Measurements from ENCODE around the gene PPFIBP2. TPM values are rescaled to one million over a fixed set of nuclear protein-coding genes. Genes with fewer than 3 reads are reported as not detected.

Gene PPFIBP2
- total and polyA plus RNA-seq, 4 donors = 7.7 to 51.3 (median 18.6) TPM

DNA sequence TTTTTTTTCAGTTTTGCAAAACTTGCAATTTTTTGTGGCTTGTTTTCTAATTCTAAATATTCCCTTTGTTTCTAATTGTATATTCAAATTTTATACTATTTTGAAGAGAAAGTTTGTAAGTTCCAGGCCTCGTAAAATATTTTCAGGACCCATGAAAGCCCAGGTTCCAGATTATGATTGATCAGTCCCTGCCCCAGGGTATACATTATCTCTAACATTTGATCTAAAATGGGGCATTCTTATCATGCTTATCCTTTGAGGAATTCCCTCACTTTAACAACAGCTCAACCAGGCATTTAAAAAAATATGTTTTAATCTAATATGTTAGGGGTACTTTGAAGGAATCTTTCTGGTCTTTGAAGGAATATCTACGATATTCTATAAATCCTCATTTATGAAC lies 133.1 kb downstream of the PPFIBP2 start:
- Histone ChIP-seq H3K27me3 (ENCODE audit: control insufficient read depth in 3 of 3, insufficient read depth in 3 of 3, low read length in 2 of 3) (no peaks in the 10 kb centered on the region), H3K4me1 (ENCODE audit: control insufficient read depth in 5 of 5, insufficient read depth in 5 of 5, low read length in 5 of 5) (peaks cover 0 to 5% (median 0%) of the 10 kb centered on the region in 5 donors), H3K36me3 (ENCODE audit: control insufficient read depth in 4 of 4, insufficient read depth in 4 of 4, low read length in 4 of 4) (peaks cover 9 to 29% (median 24%) of the 10 kb centered on the region in 4 donors), H3K4me3 (no peak overlapping the region), H3K9ac (ENCODE audit: insufficient read depth in 1 of 2, low read length in 2 of 2) (no peak overlapping the region), H3K9me3 (ENCODE audit: control insufficient read depth in 4 of 4, insufficient read depth in 3 of 4, low read length in 3 of 4) (no peaks in the 10 kb centered on the region), H3K27ac (ENCODE audit: low read depth in 1 of 2, low read length in 1 of 2) (no peak overlapping the region)
- TF ChIP-seq, protein P1, sequence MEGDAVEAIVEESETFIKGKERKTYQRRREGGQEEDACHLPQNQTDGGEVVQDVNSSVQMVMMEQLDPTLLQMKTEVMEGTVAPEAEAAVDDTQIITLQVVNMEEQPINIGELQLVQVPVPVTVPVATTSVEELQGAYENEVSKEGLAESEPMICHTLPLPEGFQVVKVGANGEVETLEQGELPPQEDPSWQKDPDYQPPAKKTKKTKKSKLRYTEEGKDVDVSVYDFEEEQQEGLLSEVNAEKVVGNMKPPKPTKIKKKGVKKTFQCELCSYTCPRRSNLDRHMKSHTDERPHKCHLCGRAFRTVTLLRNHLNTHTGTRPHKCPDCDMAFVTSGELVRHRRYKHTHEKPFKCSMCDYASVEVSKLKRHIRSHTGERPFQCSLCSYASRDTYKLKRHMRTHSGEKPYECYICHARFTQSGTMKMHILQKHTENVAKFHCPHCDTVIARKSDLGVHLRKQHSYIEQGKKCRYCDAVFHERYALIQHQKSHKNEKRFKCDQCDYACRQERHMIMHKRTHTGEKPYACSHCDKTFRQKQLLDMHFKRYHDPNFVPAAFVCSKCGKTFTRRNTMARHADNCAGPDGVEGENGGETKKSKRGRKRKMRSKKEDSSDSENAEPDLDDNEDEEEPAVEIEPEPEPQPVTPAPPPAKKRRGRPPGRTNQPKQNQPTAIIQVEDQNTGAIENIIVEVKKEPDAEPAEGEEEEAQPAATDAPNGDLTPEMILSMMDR (IDR thresholded peaks at IDR 0.05; ENCODE audit: control extremely low read depth, extremely low read depth) = no peak
- 93 to 94% methylated on average over 2 of the region's 2 CpGs for WGBS, 2 donors
- DNase-seq = no peak
- ATAC-seq (ENCODE audit: insufficient read depth, low FRiP score) = no peak

DNA sequence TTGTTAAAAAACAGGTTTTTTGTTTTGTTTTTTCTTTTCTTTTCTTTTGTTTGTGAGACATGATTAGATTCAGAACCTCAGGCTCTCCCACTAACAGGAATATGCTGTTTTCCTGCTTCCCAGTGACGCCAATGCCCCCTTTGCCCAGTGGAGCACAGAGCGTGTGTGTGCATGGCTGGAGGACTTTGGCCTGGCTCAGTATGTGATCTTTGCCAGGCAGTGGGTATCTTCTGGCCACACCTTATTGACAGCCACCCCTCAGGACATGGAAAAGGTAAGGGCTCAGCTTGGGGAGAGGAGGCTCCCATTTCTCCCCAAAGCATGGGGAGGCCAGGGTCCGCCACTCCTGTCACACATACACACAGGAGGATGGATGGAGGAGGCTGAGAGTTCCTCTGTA lies 134.5 kb downstream of the PPFIBP2 start:
- ATAC-seq (ENCODE audit: insufficient read depth, low FRiP score) (no peak), DNase-seq (no peak)
- Histone ChIP-seq H3K4me3 (no peak overlapping the region), H3K27ac (ENCODE audit: low read depth in 1 of 2, low read length in 1 of 2) (no peak overlapping the region), H3K4me1 (ENCODE audit: control insufficient read depth in 5 of 5, insufficient read depth in 5 of 5, low read length in 5 of 5) (peaks cover 0 to 5% (median 0%) of the 10 kb centered on the region in 5 donors), H3K9me3 (ENCODE audit: control insufficient read depth in 4 of 4, insufficient read depth in 3 of 4, low read length in 3 of 4) (no peaks in the 10 kb centered on the region), H3K36me3 (ENCODE audit: control insufficient read depth in 4 of 4, insufficient read depth in 4 of 4, low read length in 4 of 4) (peaks cover 12 to 29% (median 27%) of the 10 kb centered on the region in 4 donors), H3K9ac (ENCODE audit: insufficient read depth in 1 of 2, low read length in 2 of 2) (no peak overlapping the region), H3K27me3 (ENCODE audit: control insufficient read depth in 3 of 3, insufficient read depth in 3 of 3, low read length in 2 of 3) (no peaks in the 10 kb centered on the region)
- TF ChIP-seq, protein P1 (IDR thresholded peaks at IDR 0.05; ENCODE audit: control extremely low read depth, extremely low read depth) = no peak
- 96% methylated on average over 3 of the region's 3 CpGs for WGBS, 2 donors

DNA sequence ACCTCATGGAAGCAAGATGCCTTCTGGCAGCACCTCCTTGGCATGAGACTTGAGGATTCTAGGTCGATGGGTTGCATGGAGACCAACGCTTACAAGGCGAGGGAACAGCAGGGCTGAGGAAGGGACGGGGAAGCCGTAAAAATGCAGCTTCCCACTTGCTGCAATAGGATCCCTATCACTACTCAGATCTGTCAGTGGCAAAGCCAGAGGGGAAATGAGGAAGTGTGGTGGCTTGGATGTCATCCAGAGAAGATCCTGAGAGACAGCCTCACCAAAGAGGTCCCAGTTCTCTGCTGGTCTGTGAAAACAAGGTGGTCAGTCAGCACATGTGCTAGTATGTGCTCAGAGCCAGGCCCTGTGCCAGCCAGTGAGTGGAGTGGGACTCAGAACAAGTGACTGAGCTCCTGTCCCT lies 137.3 kb downstream of the PPFIBP2 start:
- Histone ChIP-seq H3K27me3 (ENCODE audit: control insufficient read depth in 3 of 3, insufficient read depth in 3 of 3, low read length in 2 of 3) (no peaks in the 10 kb centered on the region), H3K9ac (ENCODE audit: insufficient read depth in 1 of 2, low read length in 2 of 2) (no peak overlapping the region), H3K36me3 (ENCODE audit: control insufficient read depth in 4 of 4, insufficient read depth in 4 of 4, low read length in 4 of 4) (peaks cover 18 to 48% (median 35%) of the 10 kb centered on the region in 4 donors), H3K4me1 (ENCODE audit: control insufficient read depth in 5 of 5, insufficient read depth in 5 of 5, low read length in 5 of 5) (no peaks in the 10 kb centered on the region), H3K9me3 (ENCODE audit: control insufficient read depth in 4 of 4, insufficient read depth in 3 of 4, low read length in 3 of 4) (no peaks in the 10 kb centered on the region), H3K4me3 (no peak overlapping the region), H3K27ac (ENCODE audit: low read depth in 1 of 2, low read length in 1 of 2) (no peak overlapping the region)
- ATAC-seq (ENCODE audit: insufficient read depth, low FRiP score) = no peak
- DNase-seq = no peak
- 23 to 55% methylated on average over 5 of the region's 5 CpGs for WGBS, 2 donors
- TF ChIP-seq, protein P1 (IDR thresholded peaks at IDR 0.05; ENCODE audit: control extremely low read depth, extremely low read depth) = no peak

DNA sequence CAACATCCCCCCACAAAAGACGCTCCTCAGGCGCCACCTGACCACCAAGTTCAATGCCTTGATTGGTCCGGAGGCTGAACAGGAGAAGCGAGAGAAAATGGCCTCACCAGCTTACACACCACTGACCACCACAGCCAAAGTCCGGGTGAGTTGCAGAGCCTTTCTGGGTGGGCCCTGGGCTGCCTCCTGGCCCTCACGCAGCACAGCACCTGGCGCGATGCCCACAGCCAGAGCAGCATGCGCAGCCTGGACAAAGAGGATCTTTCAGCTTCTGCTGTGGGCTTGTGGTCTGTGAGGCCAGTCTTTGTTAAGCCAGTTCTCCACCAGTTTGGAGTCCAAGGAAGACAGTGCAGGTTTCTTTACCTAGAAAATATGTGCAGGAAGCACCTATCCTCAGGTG lies 137.9 kb downstream of the PPFIBP2 start:
- ATAC-seq (ENCODE audit: insufficient read depth, low FRiP score) (no peak), DNase-seq (no peak)
- Histone ChIP-seq H3K4me3 (no peak overlapping the region), H3K27me3 (ENCODE audit: control insufficient read depth in 3 of 3, insufficient read depth in 3 of 3, low read length in 2 of 3) (no peaks in the 10 kb centered on the region), H3K9me3 (ENCODE audit: control insufficient read depth in 4 of 4, insufficient read depth in 3 of 4, low read length in 3 of 4) (no peaks in the 10 kb centered on the region), H3K36me3 (ENCODE audit: control insufficient read depth in 4 of 4, insufficient read depth in 4 of 4, low read length in 4 of 4) (peaks cover 18 to 48% (median 35%) of the 10 kb centered on the region in 4 donors), H3K4me1 (ENCODE audit: control insufficient read depth in 5 of 5, insufficient read depth in 5 of 5, low read length in 5 of 5) (no peaks in the 10 kb centered on the region), H3K9ac (ENCODE audit: insufficient read depth in 1 of 2, low read length in 2 of 2) (no peak overlapping the region), H3K27ac (ENCODE audit: low read depth in 1 of 2, low read length in 1 of 2) (no peak overlapping the region)
- TF ChIP-seq, protein P1 (IDR thresholded peaks at IDR 0.05; ENCODE audit: control extremely low read depth, extremely low read depth) = no peak
- WGBS, 2 donors = 86 to 89% methylated on average over 9 of the region's 9 CpGs

Measured in lung (tissue), 12 donors.